Epithelial cell of esophagus (primary cell): ENCODE data around the gene MBOAT2.
"Not testable (repeated sequence)": the region's sequence is repeated elsewhere in the genome, so short reads cannot be mapped to it uniquely, and the experiment has no call there.

Experiments used
- DNase-seq: peaks from one replicate; pipeline ENCODE4 v3.0.0; 2010; ENCODE audit warnings: low read depth
- H3K4me3 ChIP-seq: 2 replicates; pipeline ENCODE4 v1.5.1; 2011; ENCODE audit warnings: mild to moderate bottlenecking, low read length, control low read depth
- CTCF ChIP-seq: IDR thresholded peaks from 2 replicates; pipeline ENCODE4 v1.5.1; 2011; ENCODE audit warnings: low read depth, mild to moderate bottlenecking, low read length, control low read depth, inconsistent platforms; ENCODE audit not compliant: insufficient read depth; ENCODE audit errors: missing control alignments

The MBOAT2 gene

GRCh38 chr2:8923183-8923582, 80.3 kb downstream of the MBOAT2 start:
- DNase-seq = peak; percentile 21
- no peak overlapping the region for H3K4me3 ChIP-seq
- TF ChIP-seq CTCF = no peak

GRCh38 chr2:8922431-8922830, 81.1 kb downstream of the MBOAT2 start:
- DNase-seq = no peak
- H3K4me3 ChIP-seq = no peak overlapping the region
- TF ChIP-seq CTCF = no peak

GRCh38 chr2:8918412-8918811, 85.1 kb downstream of the MBOAT2 start:
- no peak for DNase-seq
- TF ChIP-seq CTCF = no peak
- H3K4me3 ChIP-seq = no peak overlapping the region

GRCh38 chr2:8915941-8916340, 87.5 kb downstream of the MBOAT2 start:
- no peak for DNase-seq
- no peak overlapping the region for H3K4me3 ChIP-seq
- TF ChIP-seq CTCF = no peak

- not testable (repeated sequence) for DNase-seq, H3K4me3 ChIP-seq
These were observed 89.7 kb downstream of the MBOAT2 start for GRCh38 chr2:8913767-8914166.

GRCh38 chr2:8907764-8908288, 95.7 kb downstream of the MBOAT2 start:
- no peak overlapping the region for H3K4me3 ChIP-seq
- no peak for TF ChIP-seq CTCF
- no peak for DNase-seq

GRCh38 chr2:8903924-8904323, 99.6 kb downstream of the MBOAT2 start:
- not testable (repeated sequence) for H3K4me3 ChIP-seq, DNase-seq

- not testable (repeated sequence) for H3K4me3 ChIP-seq, DNase-seq
These were observed 100.7 kb downstream of the MBOAT2 start for GRCh38 chr2:8902757-8903156.

GRCh38 chr2:8897206-8897605, 106.3 kb downstream of the MBOAT2 start:
- H3K4me3 ChIP-seq, DNase-seq: not testable (repeated sequence)

DNA sequence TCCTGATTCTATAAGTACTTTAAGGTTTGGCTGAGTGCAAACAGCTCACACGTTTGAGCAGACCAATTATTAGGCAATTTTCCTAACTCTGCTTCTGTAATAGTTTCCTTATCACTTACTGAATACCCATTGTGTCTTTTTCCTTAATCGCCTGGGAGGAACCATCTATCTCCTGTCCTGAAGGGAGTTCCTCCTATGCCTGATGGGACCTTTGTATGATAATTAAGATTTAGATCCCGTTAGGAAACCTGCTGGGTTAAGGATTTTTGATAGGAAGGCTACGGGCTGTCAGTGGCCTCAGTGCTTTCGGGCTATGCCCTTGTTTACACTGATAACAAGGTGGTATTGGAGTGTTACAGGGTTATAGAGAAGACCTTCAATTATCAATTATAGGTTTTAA, 106.8 kb downstream of the MBOAT2 start:
- H3K4me3 ChIP-seq, DNase-seq: not testable (repeated sequence)

DNA sequence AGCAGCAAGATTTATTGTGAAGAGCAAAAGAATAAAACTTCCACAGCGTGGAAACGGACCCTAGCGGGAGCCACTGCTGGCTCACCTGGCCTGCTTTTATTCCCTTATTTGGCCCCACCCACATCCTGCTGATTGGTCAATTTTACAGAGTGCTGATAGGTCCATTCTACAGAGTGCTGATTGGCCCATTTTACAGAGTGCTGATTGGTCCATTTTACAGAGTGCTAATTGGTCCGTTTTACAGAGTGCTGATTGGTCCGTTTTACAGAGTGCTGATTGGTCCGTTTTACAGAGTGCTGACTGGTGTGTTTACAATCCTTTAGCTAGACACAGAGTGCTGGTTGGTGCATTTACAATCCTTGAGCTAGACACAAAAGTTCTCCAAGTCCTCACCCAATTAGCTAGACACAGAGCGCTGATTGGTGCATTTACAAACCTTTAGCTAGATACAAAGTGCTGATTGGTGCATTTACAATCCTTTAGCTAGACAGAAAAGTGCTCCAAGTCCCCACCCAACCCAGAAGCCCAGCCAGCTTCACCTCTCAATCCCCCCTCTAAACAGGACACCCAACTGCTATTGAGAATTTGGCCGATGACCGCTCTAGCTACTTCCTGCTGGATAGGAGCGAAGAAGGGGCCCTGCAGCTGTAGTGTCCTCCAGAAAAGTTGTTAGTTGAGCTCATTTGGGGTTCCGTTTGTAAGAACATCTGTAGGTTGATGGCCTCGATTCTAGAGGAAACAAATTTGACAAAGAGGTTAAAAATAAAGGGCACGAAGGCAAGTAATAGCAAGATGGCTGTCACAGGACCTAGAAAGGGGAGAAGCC, 108.2 kb downstream of the MBOAT2 start:
- DNase-seq, H3K4me3 ChIP-seq: not testable (repeated sequence)
